ENCODE measurements around the gene SRGAP2B. TPM values are rescaled to one million over a fixed set of nuclear protein-coding genes. Genes with fewer than 3 reads are reported as not detected.
"Not testable (repeated sequence)": the region's sequence is repeated elsewhere in the genome, so short reads cannot be mapped to it uniquely, and the experiment has no call there.

The SRGAP2B gene
- total and polyA plus RNA-seq, 2 donors (not counting 3 experiments of a cell fraction or from before 2014, with no cell fraction given) = 13.4 to 75.2 TPM

DNA sequence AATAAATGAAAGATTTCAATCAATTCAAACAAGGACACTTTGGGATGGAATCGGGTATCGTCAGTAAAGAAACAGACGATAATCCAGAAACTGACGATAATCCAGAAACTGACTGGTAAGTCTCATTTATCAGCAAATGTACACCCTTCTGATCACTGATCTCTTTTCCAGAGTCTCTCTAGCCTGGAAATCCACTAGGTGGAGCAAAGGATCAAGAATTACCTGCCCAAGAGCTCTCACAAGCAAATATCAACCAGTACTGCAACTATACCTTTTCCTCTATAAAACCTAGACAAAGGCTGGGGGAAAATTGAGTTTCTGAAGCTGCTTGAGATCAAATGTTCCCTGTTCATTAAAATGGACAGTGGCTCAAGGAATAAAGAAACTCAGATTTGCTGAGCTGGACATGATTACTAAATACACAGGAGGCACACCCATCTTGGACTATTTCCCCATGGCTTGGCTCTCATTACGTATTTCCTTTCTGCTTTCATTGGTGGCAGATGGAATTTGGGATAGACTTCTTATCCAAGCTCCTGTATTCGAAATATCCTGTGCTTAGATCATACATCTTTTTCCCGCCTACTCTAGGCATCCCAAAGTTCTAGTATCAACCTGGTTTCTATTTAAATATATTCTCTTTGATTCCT, 29.0 kb upstream of the SRGAP2B start:
- CTCF ChIA-PET; H3K9me3 ChIP-seq (replicated peaks; ENCODE audit: control insufficient read depth, insufficient read depth, low read length); H2AFZ ChIP-seq (ENCODE audit: low read depth, low read length); H3K4me2 ChIP-seq (ENCODE audit: insufficient read depth, low read length); H3K9me1 ChIP-seq (replicated peaks; ENCODE audit: control insufficient read depth, extremely low read depth, insufficient read depth, low read length); POLR2A ChIA-PET; H4K20me1 ChIP-seq (replicated peaks; ENCODE audit: control insufficient read depth, extremely low read depth, insufficient read depth, low read length); H3K36me3 ChIP-seq (ENCODE audit: control insufficient read depth in 2 of 2, extremely low read depth in 1 of 2, insufficient read depth in 2 of 2, low read length in 2 of 2); FAIRE-seq; dilution Hi-C loops (cut with MboI; ENCODE audit: extremely low pct_ligation_motif_present, low sequenced_read_pairs); H3K79me2 ChIP-seq (ENCODE audit: control insufficient read depth, insufficient read depth, low read length); DNase-seq (ENCODE audit: low read depth, low spot score); BruUV-seq (replicated peaks); H3K4me1 ChIP-seq (ENCODE audit: control insufficient read depth, extremely low read depth, insufficient read depth, low read length); H3K27ac ChIP-seq (ENCODE audit: insufficient read depth, low read depth, low read length); H3K27me3 ChIP-seq (ENCODE audit: control insufficient read depth in 2 of 2, insufficient read depth in 2 of 2, low read length in 2 of 2); intact Hi-C loops (cut with micrococcal nuclease); H3K9ac ChIP-seq (replicated peaks; ENCODE audit: extremely low read depth, insufficient read depth, low read length); H3K4me3 ChIP-seq (replicated peaks in 1 of 3; ENCODE audit: insufficient read depth in 1 of 3, low read depth in 1 of 3, low read length in 3 of 3): not testable (repeated sequence)

GRCh38 chr1:145123062-145123395, 27.9 kb upstream of the SRGAP2B start:
- H3K9me1 ChIP-seq (replicated peaks; ENCODE audit: control insufficient read depth, extremely low read depth, insufficient read depth, low read length); H3K27ac ChIP-seq (ENCODE audit: insufficient read depth, low read depth, low read length); H3K36me3 ChIP-seq (ENCODE audit: control insufficient read depth in 2 of 2, extremely low read depth in 1 of 2, insufficient read depth in 2 of 2, low read length in 2 of 2); H2AFZ ChIP-seq (ENCODE audit: low read depth, low read length); BruUV-seq (replicated peaks); H3K4me1 ChIP-seq (ENCODE audit: control insufficient read depth, extremely low read depth, insufficient read depth, low read length); POLR2A ChIA-PET; H4K20me1 ChIP-seq (replicated peaks; ENCODE audit: control insufficient read depth, extremely low read depth, insufficient read depth, low read length); DNase-seq (ENCODE audit: low read depth, low spot score); H3K4me3 ChIP-seq (replicated peaks in 1 of 3; ENCODE audit: insufficient read depth in 1 of 3, low read depth in 1 of 3, low read length in 3 of 3); H3K79me2 ChIP-seq (ENCODE audit: control insufficient read depth, insufficient read depth, low read length); H3K9me3 ChIP-seq (replicated peaks; ENCODE audit: control insufficient read depth, insufficient read depth, low read length); intact Hi-C loops (cut with micrococcal nuclease); H3K27me3 ChIP-seq (ENCODE audit: control insufficient read depth in 2 of 2, insufficient read depth in 2 of 2, low read length in 2 of 2); H3K4me2 ChIP-seq (ENCODE audit: insufficient read depth, low read length); dilution Hi-C loops (cut with MboI; ENCODE audit: extremely low pct_ligation_motif_present, low sequenced_read_pairs); H3K9ac ChIP-seq (replicated peaks; ENCODE audit: extremely low read depth, insufficient read depth, low read length); CTCF ChIA-PET; FAIRE-seq: not testable (repeated sequence)

- H3K36me3 ChIP-seq (ENCODE audit: control insufficient read depth in 2 of 2, extremely low read depth in 1 of 2, insufficient read depth in 2 of 2, low read length in 2 of 2); FAIRE-seq; H3K4me3 ChIP-seq (replicated peaks in 1 of 3; ENCODE audit: insufficient read depth in 1 of 3, low read depth in 1 of 3, low read length in 3 of 3); dilution Hi-C loops (cut with MboI; ENCODE audit: extremely low pct_ligation_motif_present, low sequenced_read_pairs); H4K20me1 ChIP-seq (replicated peaks; ENCODE audit: control insufficient read depth, extremely low read depth, insufficient read depth, low read length); H3K9ac ChIP-seq (replicated peaks; ENCODE audit: extremely low read depth, insufficient read depth, low read length); POLR2A ChIA-PET; BruUV-seq (replicated peaks); H3K9me1 ChIP-seq (replicated peaks; ENCODE audit: control insufficient read depth, extremely low read depth, insufficient read depth, low read length); DNase-seq (ENCODE audit: low read depth, low spot score); H3K27me3 ChIP-seq (ENCODE audit: control insufficient read depth in 2 of 2, insufficient read depth in 2 of 2, low read length in 2 of 2); H3K9me3 ChIP-seq (replicated peaks; ENCODE audit: control insufficient read depth, insufficient read depth, low read length); H3K79me2 ChIP-seq (ENCODE audit: control insufficient read depth, insufficient read depth, low read length); H2AFZ ChIP-seq (ENCODE audit: low read depth, low read length); CTCF ChIA-PET; H3K4me1 ChIP-seq (ENCODE audit: control insufficient read depth, extremely low read depth, insufficient read depth, low read length); intact Hi-C loops (cut with micrococcal nuclease); H3K4me2 ChIP-seq (ENCODE audit: insufficient read depth, low read length); H3K27ac ChIP-seq (ENCODE audit: insufficient read depth, low read depth, low read length): not testable (repeated sequence)
Observed at GRCh38 chr1:145122344-145123061, 27.4 kb upstream of the SRGAP2B start.

GRCh38 chr1:145119842-145120241, 24.7 kb upstream of the SRGAP2B start:
- POLR2A ChIA-PET; intact Hi-C loops (cut with micrococcal nuclease); H4K20me1 ChIP-seq (replicated peaks; ENCODE audit: control insufficient read depth, extremely low read depth, insufficient read depth, low read length); BruUV-seq (replicated peaks); dilution Hi-C loops (cut with MboI; ENCODE audit: extremely low pct_ligation_motif_present, low sequenced_read_pairs); CTCF ChIA-PET; H3K4me3 ChIP-seq (replicated peaks in 1 of 3; ENCODE audit: insufficient read depth in 1 of 3, low read depth in 1 of 3, low read length in 3 of 3); H3K36me3 ChIP-seq (ENCODE audit: control insufficient read depth in 2 of 2, extremely low read depth in 1 of 2, insufficient read depth in 2 of 2, low read length in 2 of 2); H3K9me1 ChIP-seq (replicated peaks; ENCODE audit: control insufficient read depth, extremely low read depth, insufficient read depth, low read length); H3K79me2 ChIP-seq (ENCODE audit: control insufficient read depth, insufficient read depth, low read length); H3K9me3 ChIP-seq (replicated peaks; ENCODE audit: control insufficient read depth, insufficient read depth, low read length); DNase-seq (ENCODE audit: low read depth, low spot score); H3K4me2 ChIP-seq (ENCODE audit: insufficient read depth, low read length); H2AFZ ChIP-seq (ENCODE audit: low read depth, low read length); H3K9ac ChIP-seq (replicated peaks; ENCODE audit: extremely low read depth, insufficient read depth, low read length); H3K4me1 ChIP-seq (ENCODE audit: control insufficient read depth, extremely low read depth, insufficient read depth, low read length); FAIRE-seq; H3K27ac ChIP-seq (ENCODE audit: insufficient read depth, low read depth, low read length); H3K27me3 ChIP-seq (ENCODE audit: control insufficient read depth in 2 of 2, insufficient read depth in 2 of 2, low read length in 2 of 2): not testable (repeated sequence)

Measured in endothelial cell of umbilical vein (primary cell).